22Rv1 (cell line): ENCODE results near the gene SBNO2.

Experiments used
- CTCF ChIP-seq: fragments of 450-650 bp; IDR thresholded peaks from 2 replicates; pipeline ENCODE4 v1.5.1; 2017; ENCODE audit warnings: mild to moderate bottlenecking
- ZFX ChIP-seq: fragments of 450-650 bp; IDR thresholded peaks from 2 replicates; pipeline ENCODE4 v1.6.1; 2017; ENCODE audit warnings: antibody characterized with exemption, borderline replicate concordance

GRCh38 chr19:1084024-1084868, 89.8 kb downstream of the SBNO2 start:
- TF ChIP-seq CTCF (no peak), ZFX (no peak)
